GM12872 (cell line): Measurements from ENCODE around the gene CLP1.

Source experiments
- CTCF ChIP-seq: IDR thresholded peaks from 3 replicates; pipeline ENCODE4 v1.5.1; 2011; ENCODE audit warnings: low read depth, mild to moderate bottlenecking, low read length, moderate library complexity; ENCODE audit not compliant: insufficient read depth

Gene CLP1

GRCh38 chr11:57698843-57699365, 41.3 kb downstream of the CLP1 start:
- TF ChIP-seq CTCF = no peak

GRCh38 chr11:57699813-57700212, 42.3 kb downstream of the CLP1 start:
- no peak for TF ChIP-seq CTCF

- no peak for TF ChIP-seq CTCF
These were observed 42.9 kb downstream of the CLP1 start for GRCh38 chr11:57700425-57700824.

- no peak for TF ChIP-seq CTCF
These were observed 45.8 kb downstream of the CLP1 start for GRCh38 chr11:57703341-57703740.

GRCh38 chr11:57704932-57705331, 47.4 kb downstream of the CLP1 start:
- no peak for TF ChIP-seq CTCF

GRCh38 chr11:57709802-57710367, 52.3 kb downstream of the CLP1 start:
- TF ChIP-seq CTCF = no peak
